ENCODE data around the gene CTRL.
A peak's percentile ranks its signal among the peaks of the same experiment; 100 is the strongest.
"Not testable (repeated sequence)": the region's sequence is repeated elsewhere in the genome, so short reads cannot be mapped to it uniquely, and the experiment has no call there.

Gene CTRL

GRCh38 chr16:67931712-67932461 lies at the start of gene CTRL:
Gene CTRL (minus strand): TSS chr16:67931862. CDS start chr16:67931852, 10 bp downstream.
- FAIRE-seq = no peak

GRCh38 chr16:67979955-67980678 lies 48.5 kb upstream of the CTRL start, which contains the start of gene DPEP3:
Gene DPEP3 (minus strand): TSS chr16:67980499. CDS start chr16:67980380, 119 bp downstream.
- no peak for FAIRE-seq

GRCh38 chr16:67977469-67978227 lies 46.0 kb upstream of the CTRL start:
- FAIRE-seq = no peak

- no peak for FAIRE-seq
Observed at GRCh38 chr16:67977005-67977404, 45.3 kb upstream of the CTRL start.

GRCh38 chr16:67976205-67976604 lies 44.5 kb upstream of the CTRL start:
- no peak for FAIRE-seq

- no peak for FAIRE-seq
Observed at GRCh38 chr16:67975321-67976105, 43.9 kb upstream of the CTRL start.

- not testable (repeated sequence) for FAIRE-seq
Observed at GRCh38 chr16:67972285-67972684, 40.6 kb upstream of the CTRL start.

- FAIRE-seq = no peak
Observed at GRCh38 chr16:67971111-67971510, 39.4 kb upstream of the CTRL start.

GRCh38 chr16:67969254-67970039 lies 37.8 kb upstream of the CTRL start:
- no peak for FAIRE-seq

- no peak for FAIRE-seq
Observed at GRCh38 chr16:67968400-67969253, 37.0 kb upstream of the CTRL start, which contains the start of gene SLC12A4. Gene SLC12A4 (minus strand): TSS chr16:67968637. CDS start chr16:67968553, 84 bp downstream.

GRCh38 chr16:67967958-67968399 lies 36.3 kb upstream of the CTRL start:
- FAIRE-seq = no peak

GRCh38 chr16:67967183-67967957 lies 35.7 kb upstream of the CTRL start:
- no peak for FAIRE-seq

- peak; percentile 90 for FAIRE-seq
Observed at GRCh38 chr16:67966549-67967182, 35.0 kb upstream of the CTRL start.

- no peak for FAIRE-seq
Observed at GRCh38 chr16:67965668-67966548, 34.2 kb upstream of the CTRL start.

GRCh38 chr16:67964477-67965131 lies 32.9 kb upstream of the CTRL start:
- FAIRE-seq = no peak

GRCh38 chr16:67963662-67964321 lies 32.1 kb upstream of the CTRL start:
- FAIRE-seq = no peak

GRCh38 chr16:67963292-67963661 lies 31.6 kb upstream of the CTRL start:
- no peak for FAIRE-seq

Measured in G401.6 (cell line).